OCI-LY1 (cell line): Measurements from ENCODE around the gene SYT9.

Experiments
- EZH2 ChIP-seq: fragments of 200-600 bp; sonication (generic), shearing (Covaris generic); IDR thresholded peaks from 2 replicates; pipeline ENCODE4 v1.8.0; 2017; ENCODE audit warnings: borderline replicate concordance, mixed run types, mild to moderate bottlenecking, antibody characterized with exemption, low read length, moderate library complexity, mixed read lengths
- TF ChIP-seq, protein P1 (sequence below): fragments of 200-600 bp; sonication (generic), shearing (Covaris generic); IDR thresholded peaks from 2 replicates; pipeline ENCODE4 v1.5.1; 2017; ENCODE audit warnings: mild to moderate bottlenecking, antibody characterized with exemption, low read length, moderate library complexity, mixed read lengths

DNA sequence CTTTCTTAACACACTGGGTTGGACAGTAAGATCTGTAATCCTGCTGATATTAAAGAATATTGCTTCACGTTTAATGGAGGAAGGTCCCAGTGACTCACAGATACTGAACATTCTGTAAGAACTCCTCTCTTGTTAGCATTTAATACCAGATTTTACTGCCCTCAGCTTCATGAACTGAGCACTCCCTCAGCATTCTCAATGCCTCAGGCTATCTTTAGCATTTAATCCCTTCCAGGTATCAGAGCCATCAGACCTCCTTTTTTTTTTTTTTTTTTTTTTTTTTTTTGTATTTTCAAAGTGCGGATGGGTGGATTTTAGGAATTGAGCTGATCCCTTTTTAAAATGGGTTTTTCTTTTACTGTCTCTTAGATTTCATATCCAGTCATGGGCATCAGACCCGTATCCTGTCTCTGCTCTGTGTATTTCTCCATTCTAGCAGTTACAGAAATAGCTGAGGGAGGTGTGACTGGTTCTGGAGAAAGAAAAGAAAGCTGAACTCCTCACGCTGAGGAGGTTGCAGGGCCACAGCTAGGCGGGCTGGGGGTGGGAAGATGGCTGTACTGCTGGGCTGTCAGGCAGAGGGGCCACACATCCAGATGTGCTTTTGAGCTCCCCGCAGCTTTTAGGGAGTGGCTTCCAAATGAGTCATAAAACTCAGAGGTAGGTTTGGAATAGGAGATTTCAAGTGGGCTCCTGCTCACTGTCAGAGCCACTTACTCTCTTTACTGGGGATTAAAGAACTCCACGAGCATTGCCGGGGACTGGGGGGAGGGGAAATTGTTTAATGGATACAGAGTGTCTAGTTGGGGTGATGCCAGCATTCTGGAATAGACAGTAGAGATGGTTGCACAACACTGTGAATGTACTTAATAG is 97.0 kb downstream of the SYT9 start:
- TF ChIP-seq, protein P1, sequence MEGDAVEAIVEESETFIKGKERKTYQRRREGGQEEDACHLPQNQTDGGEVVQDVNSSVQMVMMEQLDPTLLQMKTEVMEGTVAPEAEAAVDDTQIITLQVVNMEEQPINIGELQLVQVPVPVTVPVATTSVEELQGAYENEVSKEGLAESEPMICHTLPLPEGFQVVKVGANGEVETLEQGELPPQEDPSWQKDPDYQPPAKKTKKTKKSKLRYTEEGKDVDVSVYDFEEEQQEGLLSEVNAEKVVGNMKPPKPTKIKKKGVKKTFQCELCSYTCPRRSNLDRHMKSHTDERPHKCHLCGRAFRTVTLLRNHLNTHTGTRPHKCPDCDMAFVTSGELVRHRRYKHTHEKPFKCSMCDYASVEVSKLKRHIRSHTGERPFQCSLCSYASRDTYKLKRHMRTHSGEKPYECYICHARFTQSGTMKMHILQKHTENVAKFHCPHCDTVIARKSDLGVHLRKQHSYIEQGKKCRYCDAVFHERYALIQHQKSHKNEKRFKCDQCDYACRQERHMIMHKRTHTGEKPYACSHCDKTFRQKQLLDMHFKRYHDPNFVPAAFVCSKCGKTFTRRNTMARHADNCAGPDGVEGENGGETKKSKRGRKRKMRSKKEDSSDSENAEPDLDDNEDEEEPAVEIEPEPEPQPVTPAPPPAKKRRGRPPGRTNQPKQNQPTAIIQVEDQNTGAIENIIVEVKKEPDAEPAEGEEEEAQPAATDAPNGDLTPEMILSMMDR = no peak
- no peak for TF ChIP-seq EZH2
